Stimulated activated CD8-positive, alpha-beta memory T cell treated with anti-CD3 and anti-CD28 coated beads, Interleukin-15, amount 100 ng/mL, for 1 hour (primary cell): Measurements from ENCODE around the gene SGIP1.

Experiments
- DNase-seq: peaks from one replicate; pipeline ENCODE4 v3.0.0-alpha.2; 2020; ENCODE audit warnings: low read depth

SGIP1 gene

DNA sequence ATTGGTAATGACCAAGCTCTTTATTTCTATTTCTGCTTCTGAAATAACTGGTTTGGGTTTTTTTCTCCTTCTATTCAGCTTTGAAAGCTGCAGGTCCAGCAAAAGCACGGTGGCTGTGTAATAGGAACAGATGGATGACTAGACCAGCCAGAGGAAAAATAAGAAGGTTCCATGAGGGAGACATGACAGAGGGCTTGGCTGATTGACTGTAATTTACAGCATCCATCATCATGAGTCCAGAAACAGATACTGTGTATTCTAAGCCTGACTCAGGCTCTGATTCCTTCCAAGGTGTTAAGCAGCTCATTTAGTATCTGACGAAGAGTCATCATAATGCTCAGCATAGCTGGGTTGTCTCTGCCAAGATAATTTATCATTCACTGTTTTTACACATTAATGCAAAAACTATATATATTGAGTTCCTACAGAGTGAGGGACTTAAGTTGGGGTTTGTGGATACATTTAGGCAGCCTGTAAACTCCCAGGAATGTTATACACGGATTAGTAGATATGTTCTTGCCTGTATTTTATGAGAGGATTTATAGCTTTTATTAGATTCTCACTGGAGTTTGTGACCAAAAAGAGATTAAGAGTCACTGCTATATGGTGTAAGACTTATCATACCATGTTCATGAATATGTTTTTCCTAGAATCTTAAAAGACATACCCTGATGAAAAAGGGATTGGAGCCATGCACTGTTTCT, 72.6 kb downstream of the SGIP1 start:
- no peak for DNase-seq

DNA sequence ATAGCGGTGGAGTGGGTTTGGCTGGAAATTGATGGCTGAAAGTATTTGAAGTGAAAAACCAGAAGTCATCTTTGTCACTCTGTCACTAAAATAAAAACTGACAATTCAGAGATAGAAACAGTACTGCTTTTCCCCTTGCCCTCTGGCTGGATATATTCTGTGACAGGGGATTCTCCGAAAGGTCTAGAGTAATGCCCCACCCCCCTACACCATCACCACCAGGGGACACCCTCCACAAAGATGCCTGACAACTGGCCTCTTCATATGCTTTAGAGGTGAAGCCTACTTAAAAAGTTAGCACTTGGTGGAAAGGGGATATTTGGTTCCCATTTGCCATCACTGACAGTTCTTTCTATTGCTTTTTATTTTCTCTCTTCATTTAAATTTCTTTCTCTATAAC, 73.5 kb downstream of the SGIP1 start:
- DNase-seq = no peak

DNA sequence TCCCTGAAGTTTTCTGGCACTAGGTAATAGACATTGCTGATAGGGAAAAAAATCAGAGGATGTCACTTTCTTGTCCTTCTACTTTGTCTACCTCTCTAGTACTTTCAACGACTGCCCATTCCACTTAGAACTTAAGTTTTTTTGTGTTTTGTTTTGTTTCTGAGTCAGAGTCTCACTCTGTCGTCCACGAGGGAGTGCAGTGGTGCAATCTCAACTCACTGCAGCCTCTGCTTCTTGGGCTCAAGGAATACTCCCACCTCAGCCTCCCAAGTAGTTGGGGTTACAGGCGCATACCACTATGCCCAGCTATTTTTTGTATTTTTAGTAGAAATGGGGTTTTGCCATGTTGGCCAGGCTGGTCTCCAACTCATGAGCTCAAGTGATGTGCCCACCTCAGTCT, 79.2 kb downstream of the SGIP1 start:
- no peak for DNase-seq

DNA sequence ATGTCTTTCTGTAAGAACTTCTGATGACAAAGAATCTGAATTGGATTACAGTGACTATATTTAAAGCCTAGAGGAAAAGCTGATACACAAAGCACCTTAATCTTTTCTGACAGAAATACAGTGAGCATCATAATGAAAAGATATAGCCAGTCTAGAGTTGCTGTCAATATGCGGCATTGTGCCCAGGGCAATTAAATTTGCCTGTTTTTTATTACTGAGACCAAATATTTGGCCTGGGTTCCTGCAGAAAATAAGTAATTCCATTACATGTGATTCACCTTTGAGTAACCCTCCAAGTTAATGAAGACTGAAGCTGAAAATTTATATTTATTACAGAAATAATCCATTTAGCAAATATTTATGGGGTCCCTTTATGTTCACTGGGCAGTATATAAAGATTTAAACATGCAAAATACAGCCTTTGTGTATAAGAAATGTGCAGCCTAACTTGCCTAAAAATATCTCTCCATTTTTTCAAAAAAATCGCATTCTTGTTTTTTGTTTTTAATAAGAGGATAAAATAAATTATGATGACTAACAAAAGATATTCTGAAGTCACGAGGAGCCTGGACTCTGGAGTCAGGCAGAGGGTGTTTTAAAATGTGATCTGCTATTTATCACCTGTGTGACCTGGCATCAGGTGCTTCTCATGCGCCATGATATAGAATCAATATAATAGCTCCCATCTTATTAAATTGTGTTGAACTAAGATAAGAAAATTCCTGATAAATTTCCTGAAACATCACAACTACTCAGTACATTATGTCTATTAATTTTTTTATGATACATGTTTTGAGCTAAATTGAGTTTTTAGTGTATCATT, 83.6 kb downstream of the SGIP1 start:
- DNase-seq = no peak

DNA sequence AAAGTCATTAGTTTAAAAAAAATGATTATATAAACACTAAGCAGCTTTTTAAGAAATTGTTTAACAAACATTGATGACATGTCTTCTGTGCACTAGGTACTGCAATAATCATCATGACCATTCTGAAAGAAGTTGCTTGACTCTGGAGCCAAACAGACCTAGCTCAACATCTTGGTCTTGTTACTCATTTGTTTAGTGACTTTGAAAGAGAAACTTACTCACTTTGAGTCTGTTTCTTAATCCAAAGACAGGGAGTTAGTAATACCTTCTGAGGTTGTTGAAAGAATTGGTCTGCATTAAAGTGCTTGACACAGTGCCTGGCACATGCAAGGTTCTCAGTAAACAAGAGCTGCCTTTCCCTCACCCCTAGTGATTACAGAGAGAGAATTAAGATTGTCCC, 84.4 kb downstream of the SGIP1 start:
- no peak for DNase-seq

DNA sequence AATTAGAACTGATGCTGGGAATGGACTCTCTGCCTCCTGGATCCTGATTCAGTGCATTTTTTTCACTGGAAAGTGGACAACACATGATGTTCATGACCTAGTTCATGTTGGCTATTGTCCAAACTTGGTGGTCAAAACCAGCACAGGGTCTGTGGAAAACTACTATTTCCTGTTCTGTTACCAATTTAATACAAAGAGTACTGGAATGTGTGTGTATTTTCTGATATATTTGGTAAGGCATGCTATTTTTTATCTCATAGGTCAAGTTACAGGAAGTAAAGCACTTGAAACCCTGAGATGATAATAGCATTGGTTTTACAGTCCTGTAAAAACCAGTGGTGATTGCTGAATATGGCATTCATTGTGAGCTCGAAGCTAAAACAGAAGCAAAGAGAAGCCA, 89.9 kb downstream of the SGIP1 start:
- DNase-seq = no peak

DNA sequence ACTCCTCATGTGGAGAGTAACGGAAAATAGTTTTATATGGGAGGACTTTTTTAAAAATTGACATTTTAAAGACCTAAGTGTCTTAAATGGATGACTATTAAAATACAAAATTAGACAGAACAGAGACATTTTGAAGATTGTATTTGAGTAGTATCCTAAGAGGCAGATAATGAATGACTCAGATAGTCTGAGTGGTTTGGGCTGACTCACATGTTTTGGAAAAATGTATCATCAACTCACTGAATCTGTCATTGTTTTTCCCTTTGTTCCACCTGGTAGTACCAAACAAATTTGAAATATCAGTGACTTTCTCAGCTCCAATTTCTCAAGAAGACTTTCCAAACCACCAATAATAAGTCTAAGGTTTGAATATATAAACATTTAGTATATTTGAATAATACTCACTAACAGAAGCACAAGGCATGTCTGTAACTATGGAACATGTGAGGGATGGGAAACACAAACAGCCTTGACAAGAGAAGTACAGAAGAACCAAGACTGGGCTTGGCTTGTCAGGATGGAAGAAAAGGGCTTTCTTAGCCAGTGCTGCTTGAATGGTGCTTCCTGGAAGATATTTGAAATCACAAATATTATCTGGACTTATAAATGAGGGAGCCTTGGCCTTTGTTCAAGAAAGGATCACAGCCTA, 90.6 kb downstream of the SGIP1 start:
- no peak for DNase-seq

DNA sequence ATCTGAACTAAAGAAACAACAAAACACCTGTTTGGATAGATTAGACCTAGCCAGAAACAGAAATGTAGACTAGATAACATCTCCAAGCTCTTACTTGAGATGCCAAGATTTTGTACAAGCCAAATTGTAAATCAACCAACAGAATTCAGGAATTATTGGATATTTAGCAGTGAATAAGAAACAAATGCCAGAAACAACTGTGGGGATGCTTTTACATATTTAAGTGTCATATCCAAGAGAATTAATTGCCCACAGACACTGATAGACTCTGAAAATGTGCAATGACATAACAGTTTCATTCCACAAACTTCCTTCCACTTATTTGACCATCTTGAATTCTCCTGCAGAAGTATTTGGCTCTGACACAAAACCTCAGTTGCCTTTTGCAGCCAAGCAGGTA, 92.3 kb downstream of the SGIP1 start:
- DNase-seq = no peak

DNA sequence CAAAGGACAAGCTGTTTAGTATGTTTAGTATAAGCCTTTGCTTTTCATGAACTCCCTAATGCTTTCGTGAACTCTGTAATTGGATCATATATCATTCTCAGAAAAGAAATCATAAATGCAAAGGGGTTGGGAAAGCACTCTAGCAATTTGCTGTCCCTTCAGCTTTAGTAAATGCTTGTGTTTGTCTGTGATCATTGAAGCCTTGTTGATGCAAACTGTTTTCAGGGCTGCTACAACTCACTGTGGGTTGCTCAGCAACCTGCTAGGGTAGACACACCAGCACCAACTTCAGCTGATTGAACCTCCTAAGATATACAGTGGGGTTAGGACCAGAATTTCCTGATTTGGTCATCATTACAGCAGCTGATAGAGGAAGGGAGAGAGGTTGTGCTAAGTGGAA, 95.0 kb downstream of the SGIP1 start:
- DNase-seq = no peak

DNA sequence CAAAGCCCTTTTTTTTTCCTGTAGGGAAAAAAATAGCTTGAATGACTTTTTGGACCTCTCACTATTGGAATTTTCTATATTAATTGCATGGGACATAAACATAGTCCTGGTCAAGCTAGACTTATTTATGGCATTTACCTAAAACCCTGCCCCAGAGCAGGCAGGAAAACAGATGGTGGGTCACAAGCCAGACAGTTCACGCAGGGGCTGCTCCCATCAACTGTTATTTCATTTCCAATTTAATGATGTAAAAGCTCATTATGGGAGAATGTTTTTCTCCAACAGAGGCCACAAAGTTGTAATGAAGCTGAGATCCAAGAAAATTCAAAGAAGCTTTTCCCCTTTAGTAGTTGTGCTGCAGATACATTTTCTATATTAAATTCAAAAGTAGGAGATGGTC, 99.2 kb downstream of the SGIP1 start:
- no peak for DNase-seq

DNA sequence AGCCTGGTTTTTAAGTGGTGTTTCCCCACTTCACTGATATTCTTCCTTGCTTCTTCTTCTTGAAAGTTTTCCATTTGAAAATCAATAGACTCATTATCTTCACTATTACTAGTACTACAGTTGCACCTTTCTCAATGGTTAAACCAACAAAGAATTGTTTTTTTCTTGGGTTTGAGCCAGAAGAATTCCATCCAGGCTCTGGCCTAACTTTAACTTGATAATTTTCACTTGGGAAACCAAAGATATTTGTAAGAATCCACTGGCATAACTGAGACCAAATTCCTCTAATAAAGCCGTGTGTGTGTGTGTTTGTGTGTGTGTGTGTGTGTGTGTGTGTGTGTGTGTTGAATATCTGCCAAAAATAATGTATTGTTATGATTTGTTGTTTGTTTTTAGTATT, 103.2 kb downstream of the SGIP1 start:
- no peak for DNase-seq

DNA sequence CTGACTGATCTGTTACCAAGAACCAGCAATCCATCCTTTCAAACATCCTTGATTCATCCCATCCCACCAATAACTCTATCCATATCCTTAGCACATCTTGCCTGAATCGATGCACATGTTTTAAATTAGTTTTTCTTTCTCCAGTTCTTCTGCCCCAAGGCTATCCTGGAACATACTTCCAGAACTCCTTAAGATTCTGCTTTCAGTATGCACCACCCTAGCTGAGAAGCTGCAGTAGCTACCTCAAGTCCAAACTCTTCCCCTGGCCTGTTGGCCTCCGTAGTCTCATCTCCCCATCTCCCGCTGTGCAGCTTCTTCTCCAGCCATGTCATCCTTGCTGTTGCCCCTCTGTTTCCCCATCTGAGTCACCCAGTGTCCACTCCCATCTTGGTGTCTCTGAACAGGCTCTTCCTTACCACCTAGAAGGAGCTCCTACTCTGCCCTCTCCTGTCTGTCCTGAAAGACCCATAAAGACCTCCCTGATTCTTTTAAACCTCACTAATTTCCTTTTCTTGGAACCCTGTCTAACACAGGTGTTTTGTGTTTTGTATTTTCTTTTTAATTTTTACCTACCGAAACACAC, 108.0 kb downstream of the SGIP1 start:
- no peak for DNase-seq

DNA sequence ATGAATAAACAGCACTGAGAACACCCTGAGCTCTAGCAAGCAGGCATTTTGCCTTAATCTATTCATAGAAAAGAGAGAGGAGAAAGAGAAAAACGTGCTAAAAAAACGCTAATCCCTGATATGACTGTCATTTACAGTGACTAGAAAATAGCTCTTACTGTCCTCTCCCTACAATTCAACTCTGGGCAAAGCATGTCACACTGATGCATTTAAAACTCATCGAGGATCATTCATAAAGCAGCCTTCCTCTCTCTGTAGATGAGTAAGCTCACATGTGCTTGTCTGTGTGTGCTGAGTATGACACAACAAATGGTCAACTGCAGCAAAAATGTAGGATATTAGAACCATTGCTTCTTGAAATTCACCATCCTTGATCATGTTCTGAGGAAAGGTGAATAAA, 109.0 kb downstream of the SGIP1 start:
- DNase-seq = no peak

DNA sequence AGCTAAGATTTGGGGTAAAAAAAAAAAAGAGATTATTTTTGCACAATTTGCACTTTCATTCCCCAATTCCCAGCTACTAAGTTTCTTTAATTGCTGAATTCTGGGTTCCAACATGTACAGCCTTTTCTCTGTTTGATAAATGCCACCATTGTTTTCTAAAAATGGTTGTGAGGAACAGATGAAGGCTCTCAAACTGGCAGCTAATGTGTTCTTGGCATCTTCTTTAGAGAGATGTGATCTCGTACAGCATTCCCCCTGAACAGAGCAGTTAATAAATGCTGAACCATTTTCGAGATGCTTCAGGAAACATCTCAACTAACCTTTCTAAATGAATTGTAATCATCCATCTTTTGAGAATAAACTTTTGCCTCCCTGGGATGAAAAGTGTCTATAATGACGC, 110.4 kb downstream of the SGIP1 start:
- no peak for DNase-seq

DNA sequence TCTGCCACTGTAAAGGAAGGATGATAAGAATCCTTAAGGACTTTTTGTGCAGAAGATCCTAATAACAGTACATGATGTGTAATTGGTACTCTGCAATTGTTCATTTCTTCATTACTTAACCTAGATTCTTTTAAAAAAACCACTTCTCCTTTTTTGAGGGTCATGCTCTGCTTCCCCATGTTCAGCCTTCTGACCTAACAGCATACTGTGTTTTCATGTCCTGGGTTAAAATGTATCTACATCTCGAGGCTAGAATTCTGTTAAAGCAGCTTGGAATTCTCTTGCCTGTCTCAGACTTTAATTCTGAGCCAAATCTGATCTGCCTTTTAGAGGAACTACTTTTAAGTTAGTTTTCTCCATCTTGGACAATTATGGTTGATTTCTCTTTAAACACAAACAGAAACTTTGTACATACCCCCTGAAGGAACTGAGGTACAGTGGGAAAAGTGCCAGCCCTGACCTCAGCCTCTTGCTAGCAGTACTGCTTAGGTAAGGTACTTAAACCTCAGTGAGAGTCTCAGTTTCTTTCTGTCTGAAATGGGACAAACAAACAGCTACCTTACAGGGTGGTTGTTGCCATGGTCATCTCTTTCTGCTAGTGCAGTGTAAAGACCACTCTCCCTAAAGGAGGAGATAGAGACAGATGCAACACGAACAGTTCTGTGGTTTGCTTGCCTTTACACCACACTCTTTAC, 115.1 kb downstream of the SGIP1 start:
- no peak for DNase-seq

DNA sequence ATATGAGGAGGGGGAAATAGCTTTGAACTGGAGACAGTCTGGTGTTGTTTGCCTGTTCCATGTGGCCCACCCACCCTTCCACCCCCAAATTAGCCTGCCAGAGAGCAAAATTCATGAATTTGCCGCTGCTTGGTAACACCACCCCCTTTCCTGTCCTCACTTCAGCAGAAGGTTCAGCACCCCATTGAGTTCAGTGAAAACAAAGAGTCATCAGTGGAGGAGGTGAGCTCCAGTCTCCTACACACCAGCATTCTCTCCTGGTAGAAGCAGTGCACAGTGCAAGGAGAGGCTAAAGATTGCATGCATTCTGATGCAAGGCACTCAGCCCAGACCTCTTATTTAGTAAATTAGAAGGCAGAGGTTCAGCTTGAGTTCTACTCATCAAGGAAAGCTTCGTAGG, 118.6 kb downstream of the SGIP1 start:
- DNase-seq = no peak

DNA sequence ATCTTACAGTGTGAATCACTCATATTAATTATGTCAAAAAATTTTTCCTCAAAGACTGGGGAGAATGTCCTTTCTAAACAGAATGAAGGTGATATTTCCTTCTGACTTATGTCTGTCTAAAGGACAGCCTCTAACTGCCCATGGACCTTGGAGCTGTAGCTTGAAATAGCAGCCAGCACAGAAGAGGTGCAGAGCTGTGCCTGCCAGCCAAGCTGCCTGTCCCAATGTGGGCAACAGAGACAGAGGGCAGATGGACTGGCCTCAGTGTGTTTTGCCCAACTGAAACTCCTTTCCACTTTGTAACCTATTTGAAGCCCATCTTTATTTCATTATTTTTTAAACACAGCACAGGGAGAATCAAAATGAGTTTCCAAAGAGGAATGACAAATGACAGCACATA, 120.7 kb downstream of the SGIP1 start:
- DNase-seq = no peak

DNA sequence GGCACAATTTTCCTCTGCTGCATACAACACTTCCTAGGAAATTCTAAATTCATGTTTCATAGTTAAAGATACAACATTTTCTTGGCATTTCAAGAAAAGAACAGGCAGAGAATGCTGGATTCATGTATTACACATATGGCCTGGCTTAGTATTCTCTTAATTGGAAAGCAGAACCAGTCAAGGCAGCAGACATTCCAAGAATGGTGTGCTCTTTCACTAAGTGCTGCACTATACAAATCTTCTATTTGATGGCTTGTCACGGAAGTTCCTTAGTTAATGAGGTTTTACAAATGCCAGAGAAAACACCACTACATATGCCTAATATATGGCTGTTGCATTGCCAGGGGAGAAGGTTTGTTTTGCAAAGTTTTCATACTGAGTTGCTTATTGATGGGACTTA, 137.5 kb downstream of the SGIP1 start:
- DNase-seq = no peak

DNA sequence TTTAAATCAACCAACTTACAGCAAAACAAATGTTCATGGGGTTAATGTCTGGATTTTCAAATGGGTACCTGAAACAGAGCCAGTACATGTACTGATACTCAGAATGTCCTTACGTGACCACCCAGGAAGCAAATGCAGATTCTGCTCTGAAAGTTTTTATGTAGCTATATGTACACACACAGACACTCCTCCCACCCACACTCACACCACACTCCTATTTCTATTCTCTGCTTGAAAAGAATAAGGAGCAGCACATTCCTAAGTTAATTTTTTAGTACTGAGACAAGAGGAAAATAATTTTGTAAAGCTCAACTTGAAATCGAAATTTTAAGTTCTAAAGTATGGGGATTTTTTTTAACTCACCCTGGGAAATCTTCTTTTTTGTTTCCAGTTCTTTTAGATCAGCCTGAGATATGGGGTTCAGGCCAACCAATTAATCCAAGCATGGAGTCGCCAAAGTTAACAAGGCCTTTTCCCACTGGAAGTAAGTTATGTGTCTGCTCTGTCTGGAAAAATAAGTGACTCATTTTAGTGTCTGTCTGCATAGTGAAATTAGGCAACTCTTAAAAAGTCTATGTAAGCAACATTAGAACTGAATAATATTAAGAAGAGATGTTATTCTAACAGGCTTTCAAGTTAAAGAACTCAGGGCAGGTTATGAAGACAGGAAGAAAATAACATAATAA, 142.8 kb downstream of the SGIP1 start:
- no peak for DNase-seq

DNA sequence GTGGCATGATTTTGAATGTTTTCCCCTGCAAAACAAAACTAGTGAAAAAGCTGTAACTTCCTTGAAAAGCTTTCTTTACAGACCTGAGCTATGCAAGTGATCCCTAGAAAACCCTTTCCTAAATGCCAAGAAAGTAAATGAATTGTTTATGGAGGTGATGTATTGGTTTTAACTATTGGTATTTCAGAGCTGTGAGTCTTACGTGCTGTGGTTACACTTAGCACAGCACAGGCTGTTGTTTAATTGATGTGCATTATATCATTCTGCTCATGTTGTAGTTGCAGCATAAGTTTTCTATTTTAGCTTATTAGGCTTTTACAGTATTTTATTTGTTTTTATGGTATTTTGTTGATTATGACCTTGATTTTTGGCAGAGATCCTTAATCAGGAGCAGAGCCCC, 144.2 kb downstream of the SGIP1 start:
- no peak for DNase-seq

DNA sequence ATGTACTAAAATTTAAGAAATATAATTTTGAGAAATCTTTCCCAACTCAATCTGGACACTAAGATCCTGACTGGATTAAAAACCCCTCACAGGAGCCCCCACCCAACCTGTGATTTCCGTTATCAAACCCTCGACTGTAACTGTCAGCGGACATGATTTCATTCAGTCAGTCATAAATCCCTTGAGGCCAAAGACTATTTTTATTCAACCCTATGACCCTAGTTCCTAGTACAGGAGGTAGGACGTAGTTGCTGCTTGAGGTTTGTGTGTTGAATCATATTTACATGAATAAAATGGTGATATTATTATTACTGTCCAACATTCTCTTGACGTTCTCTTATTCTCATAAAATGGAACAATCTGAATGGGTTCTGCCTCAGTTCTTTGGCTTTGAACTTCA, 145.2 kb downstream of the SGIP1 start:
- no peak for DNase-seq

DNA sequence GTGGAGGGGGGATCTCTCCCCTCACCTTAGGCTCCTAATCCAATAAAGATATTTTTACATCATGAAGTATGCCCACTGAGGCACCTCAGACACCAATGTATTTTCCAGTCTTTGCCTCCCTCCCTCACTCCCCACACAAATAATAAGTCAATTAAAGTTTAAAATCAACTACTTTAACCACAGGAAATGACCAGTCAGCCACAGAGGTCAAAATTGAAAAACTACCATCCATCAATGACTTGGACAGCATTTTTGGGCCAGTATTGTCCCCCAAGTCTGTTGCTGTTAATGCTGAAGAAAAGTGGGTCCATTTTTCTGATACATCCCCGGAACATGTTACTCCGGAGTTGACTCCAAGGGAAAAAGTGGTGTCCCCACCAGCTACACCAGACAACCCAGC, 147.7 kb downstream of the SGIP1 start:
- no peak for DNase-seq
